KOPT-K1 (cell line): ENCODE data around the gene SYNPO.

Experiments
- H3K27ac ChIP-seq: fragments of 200-600 bp; sonication (generic); 2 replicates; pipeline ENCODE4 v1.5.1; 2016; ENCODE audit warnings: antibody characterized with exemption, mild to moderate bottlenecking, low read depth, low read length; ENCODE audit not compliant: poor library complexity, severe bottlenecking
- H3K36me3 ChIP-seq: fragments of 200-600 bp; sonication (generic); 2 replicates; pipeline ENCODE4 v1.5.1; 2017; ENCODE audit warnings: antibody characterized with exemption, mild to moderate bottlenecking, low read length, moderate library complexity; ENCODE audit not compliant: insufficient read depth
- H3K9me3 ChIP-seq: fragments of 200-600 bp; sonication (generic); 2 replicates; pipeline ENCODE4 v1.5.1; 2017; ENCODE audit warnings: antibody characterized with exemption, low read length, mild to moderate bottlenecking; ENCODE audit not compliant: insufficient read depth, poor library complexity, severe bottlenecking

SYNPO gene

GRCh38 chr5:150661086-150661485 is 20.6 kb downstream of the SYNPO start, which contains the start of gene MYOZ3:
TSS of gene MYOZ3 (plus strand) at chr5:150661251. CDS start at chr5:150662942, 1,691 bp downstream.
- no peaks in the 10 kb centered on the region for H3K9me3 ChIP-seq
- no peak within 1 kb of the TSS for H3K27ac ChIP-seq
- no peaks in the 10 kb centered on the region for H3K36me3 ChIP-seq

- Histone ChIP-seq H3K36me3 (no peaks in the 10 kb centered on the region), H3K27ac (no peak overlapping the region), H3K9me3 (no peaks in the 10 kb centered on the region)
Observed at GRCh38 chr5:150661821-150662596, 21.5 kb downstream of the SYNPO start.

GRCh38 chr5:150662731-150663516 is 22.5 kb downstream of the SYNPO start:
- Histone ChIP-seq H3K9me3 (no peaks in the 10 kb centered on the region), H3K36me3 (no peaks in the 10 kb centered on the region), H3K27ac (no peak overlapping the region)

GRCh38 chr5:150663936-150664335 is 23.5 kb downstream of the SYNPO start:
- H3K36me3 ChIP-seq = no peaks in the 10 kb centered on the region
- H3K9me3 ChIP-seq = no peaks in the 10 kb centered on the region
- no peak overlapping the region for H3K27ac ChIP-seq

GRCh38 chr5:150665044-150665443 is 24.6 kb downstream of the SYNPO start:
- H3K9me3 ChIP-seq = no peaks in the 10 kb centered on the region
- no peak overlapping the region for H3K27ac ChIP-seq
- no peaks in the 10 kb centered on the region for H3K36me3 ChIP-seq

GRCh38 chr5:150670275-150670947 is 30.0 kb downstream of the SYNPO start:
- H3K36me3 ChIP-seq = no peaks in the 10 kb centered on the region
- no peaks in the 10 kb centered on the region for H3K9me3 ChIP-seq
- H3K27ac ChIP-seq = no peak overlapping the region

- no peaks in the 10 kb centered on the region for H3K9me3 ChIP-seq
- no peaks in the 10 kb centered on the region for H3K36me3 ChIP-seq
- no peak overlapping the region for H3K27ac ChIP-seq
Observed at GRCh38 chr5:150670948-150671310, 30.5 kb downstream of the SYNPO start.

GRCh38 chr5:150671509-150672236 is 31.2 kb downstream of the SYNPO start:
- H3K27ac ChIP-seq = no peak overlapping the region
- H3K9me3 ChIP-seq = no peaks in the 10 kb centered on the region
- no peaks in the 10 kb centered on the region for H3K36me3 ChIP-seq

- H3K27ac ChIP-seq = no peak overlapping the region
- no peaks in the 10 kb centered on the region for H3K36me3 ChIP-seq
- H3K9me3 ChIP-seq = no peaks in the 10 kb centered on the region
Observed at GRCh38 chr5:150672237-150672883, 31.9 kb downstream of the SYNPO start.

- no peaks in the 10 kb centered on the region for H3K9me3 ChIP-seq
Observed at GRCh38 chr5:150672884-150673275, 32.4 kb downstream of the SYNPO start.

GRCh38 chr5:150674341-150674821 is 33.9 kb downstream of the SYNPO start:
- Histone ChIP-seq H3K36me3 (no peaks in the 10 kb centered on the region), H3K9me3 (no peaks in the 10 kb centered on the region), H3K27ac (no peak overlapping the region)

More at GRCh38 chr5:150672884-150673275, 32.4 kb downstream of the SYNPO start:
- no peak overlapping the region for H3K27ac ChIP-seq
- no peaks in the 10 kb centered on the region for H3K36me3 ChIP-seq

- Histone ChIP-seq H3K9me3 (no peaks in the 10 kb centered on the region), H3K36me3 (no peaks in the 10 kb centered on the region), H3K27ac (no peak overlapping the region)
Observed at GRCh38 chr5:150675069-150675468, 34.6 kb downstream of the SYNPO start.

GRCh38 chr5:150676578-150676977 is 36.1 kb downstream of the SYNPO start:
- Histone ChIP-seq H3K36me3 (no peaks in the 10 kb centered on the region), H3K27ac (no peak overlapping the region), H3K9me3 (no peaks in the 10 kb centered on the region)

- Histone ChIP-seq H3K36me3 (peaks cover 48% of the 10 kb centered on the region), H3K9me3 (no peaks in the 10 kb centered on the region), H3K27ac (no peak overlapping the region)
Observed at GRCh38 chr5:150689120-150689519, 48.7 kb downstream of the SYNPO start.
